Thyroid gland (tissue), 4 donors: ENCODE data around the gene TMSB4X. TPM values are rescaled to one million over a fixed set of nuclear protein-coding genes. Genes with fewer than 3 reads are reported as not detected.
"Not testable (repeated sequence)": the region's sequence is repeated elsewhere in the genome, so short reads cannot be mapped to it uniquely, and the experiment has no call there.

ENCODE experiments used
- DNase-seq, 2 donors: peaks; one replicate each; pipeline ENCODE4 v3.0.0-alpha.2; 2019
- H3K27ac ChIP-seq, 3 donors: fragments of 200-600 bp; sonication (generic); 1 replicate in 2 of 3; 2 replicates in 1 of 3; pipeline ENCODE4 v1.5.1; 2016 to 2019; ENCODE audit warnings: mild to moderate bottlenecking in 1 of 3, moderate library complexity in 1 of 3
- H3K27me3 ChIP-seq: fragments of 200-600 bp; sonication (generic); one replicate; pipeline ENCODE4 v1.5.1; 2019
- H3K36me3 ChIP-seq, 2 donors: fragments of 200-600 bp; sonication (generic); one replicate each; pipeline ENCODE4 v1.5.1; 2016 to 2019
- H3K4me1 ChIP-seq, 2 donors: fragments of 200-600 bp; sonication (generic); one replicate each; pipeline ENCODE4 v1.5.1; 2017 to 2019
- H3K4me3 ChIP-seq, 3 donors: fragments of 200-600 bp; sonication (generic); replicated peaks in 1 of 3; 1 replicate in 2 of 3; 2 replicates in 1 of 3; pipeline ENCODE4 v1.5.1; 2016; ENCODE audit warnings: mild to moderate bottlenecking in 1 of 3
- H3K9me3 ChIP-seq: fragments of 200-600 bp; sonication (generic); one replicate; pipeline ENCODE4 v1.5.1; 2017
- POLR2A ChIP-seq, 2 donors: fragments of 450-650 bp; IDR thresholded peaks; one replicate each; pipeline ENCODE4 v1.6.1; 2017; ENCODE audit warnings: antibody characterized with exemption in 2 of 2, mild to moderate bottlenecking in 2 of 2, moderate library complexity in 1 of 2
- WGBS, 2 donors: methylation state at CpG; one replicate each; pipeline ENCODE4 v1.1.5; 2017; 5-methylcytosine and 5-hydroxymethylcytosine counted together
- intact Hi-C: fragments of 100-400 bp; cut with DNase I; formaldehyde crosslinking; loops from one replicate; pipeline ENCODE4 v1.15.1; 2023
- total RNA-seq, 4 donors: library from RNA; depleted of rRNA; stranded (reverse); fragments of >200 nt; gene quantifications; one replicate each; pipeline ENCODE4 v1.2.3, GENCODE V29; 2016
- TF ChIP-seq, protein P1 (sequence below), 6 experiments: fragments of 200-600 bp in 3 of 6; fragments of 450-650 bp in 3 of 6; sonication (generic) in 3 of 6; IDR thresholded peaks; one replicate each; pipeline ENCODE4 v1.5.1; 2016 to 2019; ENCODE audit warnings: antibody characterized with exemption in 6 of 6, mild to moderate bottlenecking in 2 of 6, inconsistent platforms in 1 of 6, moderate library complexity in 1 of 6

Gene TMSB4X
- total RNA-seq, 4 donors from 2014 or later = 854 to 2,672 (median 1,302) TPM

DNA sequence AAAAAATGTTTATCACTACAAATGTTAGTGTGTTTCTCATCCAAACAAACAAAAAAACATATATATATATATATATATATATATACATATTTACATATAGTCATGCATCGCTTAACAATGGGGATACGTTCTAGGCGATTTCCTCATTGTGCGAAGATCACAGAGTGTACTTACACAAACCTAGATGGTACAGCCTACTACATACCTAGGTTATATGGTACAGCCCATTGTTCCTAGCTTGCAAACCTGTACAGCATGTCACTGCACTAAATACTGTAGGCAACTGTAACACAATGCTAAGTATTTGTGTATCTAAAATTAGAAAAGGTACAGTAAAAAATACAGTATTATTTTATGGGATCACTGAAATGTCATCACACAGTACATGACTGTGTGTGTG lies 16.4 kb upstream of the TMSB4X start:
- H3K27ac ChIP-seq = no peak overlapping the region
- TF ChIP-seq, protein P1, sequence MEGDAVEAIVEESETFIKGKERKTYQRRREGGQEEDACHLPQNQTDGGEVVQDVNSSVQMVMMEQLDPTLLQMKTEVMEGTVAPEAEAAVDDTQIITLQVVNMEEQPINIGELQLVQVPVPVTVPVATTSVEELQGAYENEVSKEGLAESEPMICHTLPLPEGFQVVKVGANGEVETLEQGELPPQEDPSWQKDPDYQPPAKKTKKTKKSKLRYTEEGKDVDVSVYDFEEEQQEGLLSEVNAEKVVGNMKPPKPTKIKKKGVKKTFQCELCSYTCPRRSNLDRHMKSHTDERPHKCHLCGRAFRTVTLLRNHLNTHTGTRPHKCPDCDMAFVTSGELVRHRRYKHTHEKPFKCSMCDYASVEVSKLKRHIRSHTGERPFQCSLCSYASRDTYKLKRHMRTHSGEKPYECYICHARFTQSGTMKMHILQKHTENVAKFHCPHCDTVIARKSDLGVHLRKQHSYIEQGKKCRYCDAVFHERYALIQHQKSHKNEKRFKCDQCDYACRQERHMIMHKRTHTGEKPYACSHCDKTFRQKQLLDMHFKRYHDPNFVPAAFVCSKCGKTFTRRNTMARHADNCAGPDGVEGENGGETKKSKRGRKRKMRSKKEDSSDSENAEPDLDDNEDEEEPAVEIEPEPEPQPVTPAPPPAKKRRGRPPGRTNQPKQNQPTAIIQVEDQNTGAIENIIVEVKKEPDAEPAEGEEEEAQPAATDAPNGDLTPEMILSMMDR (IDR thresholded peaks at IDR 0.05) = no peak
- TF ChIP-seq POLR2A (IDR thresholded peaks at IDR 0.05) = no peak
- no peak for DNase-seq
- H3K9me3 ChIP-seq = no peaks in the 10 kb centered on the region
- 94 to 95% methylated on average over 4 of the region's 4 CpGs for WGBS, 2 donors
- H3K4me3 ChIP-seq = no peak overlapping the region
- intact Hi-C loops = no loop called here
- no peaks in the 10 kb centered on the region for H3K27me3 ChIP-seq
- no peaks in the 10 kb centered on the region for H3K36me3 ChIP-seq
- peaks cover 0 to 12% of the 10 kb centered on the region in 2 donors for H3K4me1 ChIP-seq

DNA sequence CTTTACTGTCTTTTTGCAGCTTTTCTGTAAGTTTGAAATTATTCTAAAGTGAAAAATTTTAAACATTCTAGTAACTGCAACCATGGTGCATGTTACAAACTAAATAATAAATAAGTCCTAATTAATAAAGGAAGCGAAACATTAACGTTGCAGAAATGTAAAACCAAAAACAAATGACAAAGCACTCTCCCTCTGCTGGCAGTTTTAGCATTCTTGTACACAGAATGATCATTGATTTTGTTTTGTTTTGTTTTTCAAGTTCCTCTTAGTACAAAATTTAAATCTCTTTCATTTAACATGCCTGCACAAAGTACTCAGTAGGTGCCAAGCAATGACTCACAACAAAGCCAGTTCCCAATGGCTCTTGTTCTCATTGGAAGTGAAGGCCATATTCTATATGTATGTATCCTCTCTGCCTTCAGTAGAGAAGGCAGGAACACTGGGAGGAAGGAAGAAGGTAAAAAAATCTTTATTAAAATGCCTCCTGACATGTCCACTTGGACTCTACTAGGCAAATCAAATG lies 13.7 kb upstream of the TMSB4X start:
- H3K9me3 ChIP-seq = no peaks in the 10 kb centered on the region
- WGBS, 2 donors = 82 to 83% methylated on average over 2 of the region's 2 CpGs
- no peak for TF ChIP-seq POLR2A (IDR thresholded peaks at IDR 0.05)
- TF ChIP-seq, protein P1 (IDR thresholded peaks at IDR 0.05) = no peak
- H3K36me3 ChIP-seq = no peaks in the 10 kb centered on the region
- peaks cover 0 to 6% of the 10 kb centered on the region in 2 donors for H3K4me1 ChIP-seq
- intact Hi-C loops = no loop called here
- no peak for DNase-seq
- no peak overlapping the region for H3K4me3 ChIP-seq
- H3K27ac ChIP-seq = no peak overlapping the region
- no peaks in the 10 kb centered on the region for H3K27me3 ChIP-seq

DNA sequence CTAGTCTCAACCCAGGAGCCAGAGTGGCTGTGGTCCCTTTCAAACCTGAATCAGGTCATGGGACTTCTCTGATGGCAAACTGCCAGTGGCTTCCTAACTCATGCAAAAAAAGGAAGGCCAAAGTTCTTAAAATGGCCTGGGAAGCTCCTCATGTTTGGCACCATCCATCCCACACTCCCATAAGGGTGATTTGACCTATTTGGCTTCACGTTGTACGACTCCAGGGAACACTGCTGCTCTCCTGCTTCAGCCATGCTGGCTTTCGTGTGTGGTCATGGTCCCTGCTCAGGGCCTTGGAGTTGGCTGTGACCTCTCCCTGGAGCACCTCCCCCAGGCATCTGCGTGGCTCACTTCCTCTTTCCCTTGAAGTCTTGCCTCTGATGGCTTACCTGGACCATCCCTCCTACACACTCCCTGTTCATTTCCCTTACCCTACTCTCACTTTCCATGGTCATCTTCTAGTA lies 12.8 kb upstream of the TMSB4X start:
- WGBS, 2 donors = 92 to 93% methylated on average over 4 of the region's 4 CpGs

DNA sequence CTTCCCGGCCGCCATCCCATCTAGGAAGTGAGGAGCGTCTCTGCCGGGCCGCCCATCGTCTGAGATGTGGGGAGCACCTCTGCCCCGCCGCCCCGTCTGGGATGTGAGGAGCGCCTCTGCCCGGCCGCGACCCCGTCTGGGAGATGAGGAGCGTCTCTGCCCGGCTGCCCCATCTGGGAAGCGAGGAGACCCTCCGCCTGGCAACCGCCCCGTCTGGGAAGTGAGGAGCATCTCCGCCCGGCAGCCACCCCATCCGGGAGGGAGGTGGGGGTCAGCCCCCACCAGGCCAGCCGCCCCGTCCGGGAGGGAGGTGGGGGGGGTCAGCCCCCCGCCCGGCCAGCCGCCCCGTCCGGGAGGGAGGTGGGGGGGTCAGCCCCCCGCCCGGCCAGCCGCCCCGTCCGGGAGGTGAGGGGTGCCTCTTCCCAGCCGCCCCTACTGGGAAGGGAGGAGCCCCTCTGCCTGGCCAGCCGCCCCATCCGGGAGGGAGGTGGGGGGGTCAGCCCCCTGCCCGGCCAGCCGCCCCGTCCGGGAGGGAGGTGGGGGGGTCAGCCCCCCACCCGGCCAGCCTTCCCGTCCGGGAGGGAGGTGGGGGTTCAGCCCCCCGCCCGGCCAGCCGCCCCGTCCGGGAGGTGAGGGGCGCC lies 11.6 kb upstream of the TMSB4X start:
- H3K4me3 ChIP-seq, intact Hi-C loops, H3K9me3 ChIP-seq, H3K27me3 ChIP-seq, H3K27ac ChIP-seq, DNase-seq, H3K4me1 ChIP-seq, H3K36me3 ChIP-seq: not testable (repeated sequence)
- WGBS, 2 donors = no CpG with 5 or more reads among the region's 52 CpGs

More for the DNA sequence above, 12.8 kb upstream of the TMSB4X start:
- H3K4me3 ChIP-seq = no peak overlapping the region
- DNase-seq = no peak
- no peak overlapping the region for H3K27ac ChIP-seq
- intact Hi-C loops = no loop called here
- no peaks in the 10 kb centered on the region for H3K4me1 ChIP-seq
- H3K27me3 ChIP-seq = no peaks in the 10 kb centered on the region
- TF ChIP-seq, protein P1 (IDR thresholded peaks at IDR 0.05) = no peak
- TF ChIP-seq POLR2A (IDR thresholded peaks at IDR 0.05) = no peak
- H3K9me3 ChIP-seq = no peaks in the 10 kb centered on the region
- H3K36me3 ChIP-seq = no peaks in the 10 kb centered on the region

DNA sequence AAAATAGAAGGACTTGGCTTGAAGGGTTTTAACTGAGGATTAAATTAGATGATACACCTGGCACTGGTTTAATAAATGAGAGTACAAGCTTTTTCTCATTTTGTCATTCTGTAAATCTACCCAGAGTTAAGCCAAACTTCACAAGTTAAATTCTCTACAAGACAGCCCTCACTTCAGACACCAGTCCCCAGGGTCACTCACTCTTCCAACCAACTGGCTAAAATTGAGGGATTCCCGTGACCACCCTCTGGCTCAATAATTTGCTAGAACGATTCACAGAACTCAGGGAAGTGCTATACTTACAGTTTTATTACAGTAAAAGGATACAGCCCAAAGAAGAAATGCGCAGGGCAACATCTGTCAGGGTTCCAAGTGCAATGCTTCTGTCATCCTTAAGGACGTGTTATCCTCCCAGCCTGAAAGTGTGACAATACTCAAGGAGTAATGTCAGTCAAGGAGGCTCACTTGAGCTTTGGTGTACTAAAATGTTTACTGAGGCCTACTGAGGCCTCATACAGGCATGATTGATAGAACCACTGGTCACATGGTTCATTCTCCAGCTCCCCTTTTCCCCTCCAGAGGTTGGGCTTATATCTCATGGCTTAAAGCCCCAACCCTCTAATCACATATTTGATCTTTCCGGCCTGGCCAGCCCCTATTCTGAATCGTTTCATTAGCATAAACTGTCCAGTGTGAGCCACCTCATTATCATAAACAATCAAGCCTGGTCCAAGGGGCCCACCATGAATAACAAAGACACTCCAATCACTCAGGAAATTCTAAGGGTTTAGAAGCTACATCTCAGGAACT lies 9.6 kb upstream of the TMSB4X start:
- H3K9me3 ChIP-seq = no peaks in the 10 kb centered on the region
- H3K27me3 ChIP-seq = no peaks in the 10 kb centered on the region
- H3K27ac ChIP-seq = no peak overlapping the region
- TF ChIP-seq POLR2A (IDR thresholded peaks at IDR 0.05) = no peak
- TF ChIP-seq, protein P1 (IDR thresholded peaks at IDR 0.05) = no peak
- intact Hi-C loops = no loop called here
- no peak overlapping the region for H3K4me3 ChIP-seq
- no peaks in the 10 kb centered on the region for H3K36me3 ChIP-seq
- DNase-seq = no peak
- no peaks in the 10 kb centered on the region for H3K4me1 ChIP-seq
- WGBS, 2 donors = 88 to 91% methylated on average over 6 of the region's 6 CpGs
